A549 (cell line): ENCODE measurements around the gene TTLL11.

Experiments
- EP300 ChIP-seq, 2 experiments: fragments of >200 bp; sonication (Bioruptor Twin); formaldehyde crosslinking; IDR thresholded peaks; 2 replicates in 1 of 2; 3 replicates in 1 of 2; pipeline ENCODE4 v1.6.1; 2016 to 2017
- HDAC2 ChIP-seq: fragments of 200-600 bp; sonication (generic); IDR thresholded peaks from 2 replicates; pipeline ENCODE4 v1.6.1; 2016
- RAD21 ChIP-seq, 2 experiments: fragments of >200 bp in 1 of 2; sonication (Bioruptor Twin) in 1 of 2; formaldehyde crosslinking in 1 of 2; IDR thresholded peaks in 1 of 2; conservative IDR thresholded peaks in 1 of 2; 2 replicates in 1 of 2; 3 replicates in 1 of 2; pipeline ENCODE4 v1.6.1; 2012 to 2018; ENCODE audit warnings: inconsistent platforms in 1 of 2
- SREBF2 ChIP-seq: fragments of 450-650 bp; IDR thresholded peaks from 2 replicates; pipeline ENCODE4 v1.6.1; 2014; ENCODE audit warnings: mild to moderate bottlenecking, moderate library complexity

GRCh38 chr9:122087406-122088200 is 5.5 kb downstream of the TTLL11 start:
- TF ChIP-seq RAD21 (conservative IDR thresholded peaks at IDR 0.05 in 1 of 2, IDR thresholded peaks at IDR 0.05 in 1 of 2) (no peak), HDAC2 (no peak), EP300 (IDR thresholded peaks at IDR 0.05) (no peak), SREBF2 (no peak)
